ENCODE results near the gene SIGLEC12. TPM values are rescaled to one million over a fixed set of nuclear protein-coding genes. Genes with fewer than 3 reads are reported as not detected.

Gene SIGLEC12
- total and polyA plus RNA-seq, 5 donors from 2014 or later = 0.57 to 1.3 TPM; not detected in 3

DNA sequence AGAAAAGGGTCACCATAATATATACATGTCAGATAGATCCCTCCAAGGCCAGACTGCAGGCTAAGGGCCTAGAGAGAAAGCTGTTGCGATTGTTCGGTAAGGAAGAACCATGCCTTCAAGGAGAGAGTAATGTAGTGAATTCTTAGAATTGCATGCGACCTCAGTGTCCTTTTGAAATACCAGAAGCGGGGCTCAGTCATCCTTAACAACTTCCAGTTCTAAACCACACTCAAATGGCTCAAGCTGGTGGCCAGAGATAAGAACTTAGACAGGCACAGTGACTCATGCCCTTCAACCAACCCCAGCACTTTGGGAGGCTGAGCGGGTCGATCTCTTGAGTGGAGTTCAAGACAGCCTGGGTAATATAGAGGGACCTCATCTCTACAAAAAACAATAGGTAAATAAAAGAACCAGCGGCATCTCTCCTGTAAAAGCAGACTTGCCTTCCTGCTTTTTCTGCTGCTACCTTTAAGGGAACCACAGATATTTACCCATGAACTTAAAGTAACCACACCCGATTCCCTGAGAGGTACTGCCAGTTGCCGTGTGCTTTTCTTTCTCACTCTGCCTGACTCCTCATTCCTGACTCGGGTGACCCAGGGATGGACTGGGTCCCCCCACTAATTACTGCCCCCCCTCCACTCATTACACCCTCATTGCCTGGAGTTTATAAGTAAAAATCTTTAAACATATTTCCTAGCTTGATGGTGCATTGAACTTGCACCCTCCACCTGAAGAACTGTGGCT lies 45.2 kb upstream of the SIGLEC12 start:
- no peak for ATAC-seq (ENCODE audit: low read depth in 2 of 2)
- Histone ChIP-seq H3K27me3 (ENCODE audit: control insufficient read depth, insufficient read depth, low read length) (no peaks in the 10 kb centered on the region), H3K4me1 (ENCODE audit: control insufficient read depth, insufficient read depth, low read length, poor library complexity, severe bottlenecking) (no peaks in the 10 kb centered on the region), H3K9me3 (ENCODE audit: control insufficient read depth in 2 of 2, low read length in 2 of 2) (no peaks in the 10 kb centered on the region), H3K4me3 (ENCODE audit: low read depth, low read length) (no peak overlapping the region), H3K27ac (ENCODE audit: insufficient read depth, low read length, poor library complexity, severe bottlenecking) (no peak overlapping the region), H3K36me3 (ENCODE audit: control insufficient read depth, insufficient read depth, low read length) (no peaks in the 10 kb centered on the region)
- peak in 1 of 3 donors; percentile 1 for DNase-seq
- no peak overlapping the region for H3K27ac Mint-ChIP-seq
- H3K9me3 Mint-ChIP-seq = peaks cover 0 to 8% (median 0%) of the 10 kb centered on the region in 7 donors
- no peak overlapping the region for H3K4me3 Mint-ChIP-seq
- peaks cover 39% of the 10 kb centered on the region for H3K27me3 Mint-ChIP-seq
- H3K36me3 Mint-ChIP-seq = peaks cover 4% of the 10 kb centered on the region
- H3K4me1 Mint-ChIP-seq = peaks cover 0 to 11% (median 3%) of the 10 kb centered on the region in 4 donors

DNA sequence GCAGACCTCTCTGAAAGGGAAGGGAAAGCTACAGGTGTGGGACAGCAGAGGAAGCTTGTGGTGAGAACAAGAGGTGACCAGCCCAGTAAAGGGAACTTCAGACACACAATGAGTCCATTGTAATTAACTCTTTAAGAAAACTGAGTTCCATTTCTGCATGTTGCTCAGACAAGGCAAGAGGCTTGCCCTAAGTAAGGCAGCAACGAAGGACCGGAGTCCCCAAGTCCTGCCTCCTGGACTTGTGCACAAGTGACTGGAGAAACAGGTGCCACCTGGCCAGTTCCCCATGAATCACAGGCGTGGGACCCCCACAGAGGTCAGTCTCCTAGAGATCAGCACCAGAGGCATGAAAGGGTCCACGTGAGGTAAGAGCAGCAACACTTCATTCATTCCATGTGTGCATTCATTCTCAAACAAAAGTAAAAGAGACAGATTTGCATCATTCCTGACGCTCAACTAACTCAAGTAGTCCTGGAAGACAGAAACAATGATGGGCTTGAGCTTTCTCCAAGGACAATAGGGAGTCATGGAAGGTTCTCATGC lies 44.6 kb upstream of the SIGLEC12 start:
- no peak overlapping the region for H3K27ac ChIP-seq (ENCODE audit: insufficient read depth, low read length, poor library complexity, severe bottlenecking)
- H3K4me1 Mint-ChIP-seq = peaks cover 0 to 5% (median 2%) of the 10 kb centered on the region in 4 donors

DNA sequence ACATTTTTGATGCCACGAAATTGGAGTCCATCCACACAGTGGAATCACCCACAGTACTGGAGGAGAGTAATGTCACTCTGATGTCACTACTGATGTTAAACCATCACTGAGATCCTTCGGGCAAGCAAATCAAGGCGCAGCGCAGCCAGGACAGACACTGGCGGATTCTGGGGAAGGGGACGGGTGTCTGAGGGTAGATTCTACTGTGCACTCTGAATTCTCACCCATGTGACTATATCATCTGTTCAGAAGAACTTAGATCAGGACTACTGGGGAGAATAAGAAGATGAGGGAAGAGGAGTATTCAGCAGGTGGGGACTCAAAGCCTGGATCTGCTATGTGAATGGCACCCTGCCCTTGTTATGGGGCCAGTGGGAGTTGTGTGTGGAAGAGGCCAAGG lies 42.4 kb upstream of the SIGLEC12 start:
- peaks cover 0 to 6% (median 0%) of the 10 kb centered on the region in 7 donors for H3K9me3 Mint-ChIP-seq
- Histone ChIP-seq H3K4me1 (ENCODE audit: control insufficient read depth, insufficient read depth, low read length, poor library complexity, severe bottlenecking) (no peaks in the 10 kb centered on the region), H3K27me3 (ENCODE audit: control insufficient read depth, insufficient read depth, low read length) (no peaks in the 10 kb centered on the region), H3K27ac (ENCODE audit: insufficient read depth, low read length, poor library complexity, severe bottlenecking) (no peak overlapping the region), H3K9me3 (ENCODE audit: control insufficient read depth in 2 of 2, low read length in 2 of 2) (no peaks in the 10 kb centered on the region), H3K4me3 (ENCODE audit: low read depth, low read length) (no peak overlapping the region), H3K36me3 (ENCODE audit: control insufficient read depth, insufficient read depth, low read length) (no peaks in the 10 kb centered on the region)
- peaks cover 30% of the 10 kb centered on the region for H3K27me3 Mint-ChIP-seq
- peaks cover 0 to 5% (median 2%) of the 10 kb centered on the region in 4 donors for H3K4me1 Mint-ChIP-seq
- peak overlapping the region in 1 of 3 donors; percentile 79 for H3K27ac Mint-ChIP-seq
- ATAC-seq (ENCODE audit: low read depth in 2 of 2) = no peak
- H3K4me3 Mint-ChIP-seq = no peak overlapping the region
- DNase-seq = no peak
- no peaks in the 10 kb centered on the region for H3K36me3 Mint-ChIP-seq

More for the DNA sequence above, 44.6 kb upstream of the SIGLEC12 start:
- H3K27me3 Mint-ChIP-seq = peaks cover 34% of the 10 kb centered on the region
- H3K36me3 Mint-ChIP-seq = peaks cover 4% of the 10 kb centered on the region
- no peak for ATAC-seq (ENCODE audit: low read depth in 2 of 2)
- Histone ChIP-seq H3K36me3 (ENCODE audit: control insufficient read depth, insufficient read depth, low read length) (no peaks in the 10 kb centered on the region), H3K4me3 (ENCODE audit: low read depth, low read length) (no peak overlapping the region), H3K4me1 (ENCODE audit: control insufficient read depth, insufficient read depth, low read length, poor library complexity, severe bottlenecking) (no peaks in the 10 kb centered on the region), H3K9me3 (ENCODE audit: control insufficient read depth in 2 of 2, low read length in 2 of 2) (no peaks in the 10 kb centered on the region), H3K27me3 (ENCODE audit: control insufficient read depth, insufficient read depth, low read length) (no peaks in the 10 kb centered on the region)
- peaks cover 0 to 6% (median 0%) of the 10 kb centered on the region in 7 donors for H3K9me3 Mint-ChIP-seq
- no peak for DNase-seq
- H3K4me3 Mint-ChIP-seq = no peak overlapping the region
- no peak overlapping the region for H3K27ac Mint-ChIP-seq

DNA sequence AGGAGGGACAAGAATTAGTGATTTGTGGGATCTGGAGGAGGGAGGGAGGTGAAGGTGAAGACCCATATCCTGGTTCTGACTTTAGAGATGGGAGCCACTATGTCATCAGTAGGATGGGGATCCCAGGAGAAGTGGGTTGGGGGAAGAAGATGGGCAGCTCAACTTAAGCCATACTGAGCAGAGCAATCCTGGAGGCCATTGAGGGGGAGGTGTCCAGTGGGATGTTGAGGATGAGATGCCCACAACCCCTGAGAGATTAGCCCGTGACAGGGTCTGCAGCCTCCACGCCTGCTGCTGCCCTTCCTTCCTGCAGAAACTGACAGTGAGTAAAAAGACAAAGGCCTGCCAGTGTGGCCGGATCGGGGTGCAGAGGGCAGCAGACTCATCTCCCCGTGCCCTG lies 41.1 kb upstream of the SIGLEC12 start:
- no peak overlapping the region for H3K4me3 Mint-ChIP-seq
- no peak overlapping the region for H3K4me3 ChIP-seq (ENCODE audit: low read depth, low read length)
- no peaks in the 10 kb centered on the region for H3K9me3 ChIP-seq (ENCODE audit: control insufficient read depth in 2 of 2, low read length in 2 of 2)
- H3K27me3 ChIP-seq (ENCODE audit: control insufficient read depth, insufficient read depth, low read length) = peaks cover 3% of the 10 kb centered on the region
- peaks cover 0 to 5% (median 2%) of the 10 kb centered on the region in 4 donors for H3K4me1 Mint-ChIP-seq
- H3K36me3 Mint-ChIP-seq = no peaks in the 10 kb centered on the region
- no peak overlapping the region for H3K27ac ChIP-seq (ENCODE audit: insufficient read depth, low read length, poor library complexity, severe bottlenecking)
- DNase-seq (no peak), ATAC-seq (ENCODE audit: low read depth in 2 of 2) (no peak)
- no peaks in the 10 kb centered on the region for H3K4me1 ChIP-seq (ENCODE audit: control insufficient read depth, insufficient read depth, low read length, poor library complexity, severe bottlenecking)
- H3K36me3 ChIP-seq (ENCODE audit: control insufficient read depth, insufficient read depth, low read length) = no peaks in the 10 kb centered on the region
- no peak overlapping the region for H3K27ac Mint-ChIP-seq
- H3K27me3 Mint-ChIP-seq = peaks cover 26% of the 10 kb centered on the region
- peaks cover 0 to 6% (median 0%) of the 10 kb centered on the region in 7 donors for H3K9me3 Mint-ChIP-seq

DNA sequence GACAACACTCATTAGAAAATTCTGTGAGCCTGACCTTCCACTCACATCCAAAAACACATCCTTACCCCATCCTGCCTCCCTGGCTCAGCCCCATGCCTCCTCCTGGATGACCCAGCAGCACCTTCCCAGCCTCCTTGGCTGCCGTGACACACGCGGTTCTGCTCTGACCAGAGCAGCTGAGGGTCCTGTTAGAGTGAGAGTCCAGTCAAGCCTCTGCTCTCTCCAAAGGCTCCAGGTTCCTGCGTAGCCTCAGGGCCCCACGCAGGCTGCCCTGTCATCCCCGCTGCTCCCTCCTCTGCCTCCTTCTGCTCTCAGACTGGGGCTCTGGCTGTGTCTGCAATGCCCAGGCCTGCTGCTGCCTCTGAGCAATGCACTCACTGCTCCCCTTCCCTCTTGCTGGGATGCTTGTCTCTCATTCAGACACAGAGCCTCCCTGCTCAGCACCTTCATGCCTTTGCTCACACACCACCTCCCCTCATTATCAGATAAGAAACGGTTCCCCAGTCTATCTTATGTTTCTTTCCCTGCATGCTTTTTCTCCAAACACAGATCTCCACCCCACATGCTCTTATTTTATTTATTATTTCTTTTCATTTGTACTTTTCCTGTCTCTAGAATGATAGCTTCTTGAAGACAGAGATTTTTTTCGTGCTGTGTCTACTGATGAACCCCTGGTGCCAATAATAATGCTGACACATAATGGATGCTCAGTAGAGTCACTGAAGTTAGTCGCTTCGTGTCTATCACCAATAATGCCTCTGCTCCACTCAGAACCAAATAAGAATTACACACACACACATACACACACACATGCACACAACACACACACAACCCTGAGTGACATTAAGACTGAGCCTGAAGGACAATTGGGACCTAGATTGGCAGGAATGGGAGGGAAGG lies 40.1 kb upstream of the SIGLEC12 start:
- H3K9me3 ChIP-seq (ENCODE audit: control insufficient read depth in 2 of 2, low read length in 2 of 2) = no peaks in the 10 kb centered on the region
- H3K4me3 ChIP-seq (ENCODE audit: low read depth, low read length) = no peak overlapping the region
- no peak overlapping the region for H3K27ac ChIP-seq (ENCODE audit: insufficient read depth, low read length, poor library complexity, severe bottlenecking)
- Mint-ChIP-seq H3K27me3 (peaks cover 27% of the 10 kb centered on the region), H3K27ac (no peak overlapping the region), H3K36me3 (no peaks in the 10 kb centered on the region), H3K9me3 (peaks cover 0 to 9% (median under 1%) of the 10 kb centered on the region in 7 donors), H3K4me1 (peaks cover 0 to 4% (median 2%) of the 10 kb centered on the region in 4 donors), H3K4me3 (no peak overlapping the region)
- no peaks in the 10 kb centered on the region for H3K4me1 ChIP-seq (ENCODE audit: control insufficient read depth, insufficient read depth, low read length, poor library complexity, severe bottlenecking)
- no peaks in the 10 kb centered on the region for H3K36me3 ChIP-seq (ENCODE audit: control insufficient read depth, insufficient read depth, low read length)
- DNase-seq (no peak), ATAC-seq (ENCODE audit: low read depth in 2 of 2) (no peak)
- H3K27me3 ChIP-seq (ENCODE audit: control insufficient read depth, insufficient read depth, low read length) = peaks cover 3% of the 10 kb centered on the region

DNA sequence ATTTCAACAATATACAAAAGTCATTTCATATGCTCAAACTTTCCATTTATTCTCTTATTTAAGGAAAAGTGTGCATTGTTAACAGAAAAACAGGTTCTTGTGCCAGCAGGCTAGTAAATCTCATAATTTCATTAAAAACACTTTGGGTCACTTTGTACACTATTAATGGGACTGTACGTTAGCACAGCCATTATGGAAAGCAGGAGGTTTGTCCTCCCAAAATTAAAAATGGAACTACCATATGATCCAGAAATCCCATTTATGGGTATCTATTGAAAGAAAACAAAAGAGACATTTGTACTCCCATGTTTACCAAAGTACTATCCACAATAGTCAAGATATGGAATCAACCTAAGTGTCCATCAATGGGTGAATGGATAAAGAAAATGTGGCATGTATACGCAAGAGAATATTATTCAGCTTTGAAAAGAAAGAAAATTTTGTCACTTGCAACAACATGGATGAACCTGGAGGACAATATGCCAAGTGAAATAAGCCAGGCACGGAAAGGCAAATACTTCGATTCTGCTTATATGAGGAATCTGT lies 38.3 kb upstream of the SIGLEC12 start:
- Histone ChIP-seq H3K27me3 (ENCODE audit: control insufficient read depth, insufficient read depth, low read length) (peaks cover 3% of the 10 kb centered on the region), H3K9me3 (ENCODE audit: control insufficient read depth in 2 of 2, low read length in 2 of 2) (no peaks in the 10 kb centered on the region), H3K4me3 (ENCODE audit: low read depth, low read length) (no peak overlapping the region), H3K4me1 (ENCODE audit: control insufficient read depth, insufficient read depth, low read length, poor library complexity, severe bottlenecking) (no peaks in the 10 kb centered on the region), H3K27ac (ENCODE audit: insufficient read depth, low read length, poor library complexity, severe bottlenecking) (no peak overlapping the region), H3K36me3 (ENCODE audit: control insufficient read depth, insufficient read depth, low read length) (no peaks in the 10 kb centered on the region)
- Mint-ChIP-seq H3K4me3 (no peak overlapping the region), H3K9me3 (peaks cover 0 to 13% (median 5%) of the 10 kb centered on the region in 7 donors), H3K36me3 (no peaks in the 10 kb centered on the region), H3K4me1 (no peaks in the 10 kb centered on the region), H3K27ac (no peak overlapping the region), H3K27me3 (peaks cover 22% of the 10 kb centered on the region)
- DNase-seq = no peak
- no peak for ATAC-seq (ENCODE audit: low read depth in 2 of 2)

DNA sequence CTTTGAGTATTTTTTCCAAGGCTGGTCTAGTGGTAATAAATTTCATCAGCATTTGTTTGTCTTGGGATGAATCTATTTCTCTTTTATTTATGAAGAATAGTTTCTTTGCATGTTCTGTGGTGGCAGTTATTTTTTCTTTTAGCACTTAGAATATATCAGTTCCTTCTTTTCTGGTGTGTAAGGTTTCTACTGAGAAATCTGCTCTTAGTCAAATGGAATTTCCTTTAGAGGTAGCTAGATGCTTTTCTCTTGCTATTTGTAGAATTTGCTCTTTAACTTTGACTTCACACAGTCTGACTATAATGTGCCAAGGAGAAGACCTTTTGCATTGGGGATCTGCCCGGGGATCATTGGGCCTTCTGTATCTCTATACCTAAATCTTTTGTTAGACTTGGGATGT lies 33.9 kb upstream of the SIGLEC12 start:
- Histone ChIP-seq H3K4me1 (ENCODE audit: control insufficient read depth, insufficient read depth, low read length, poor library complexity, severe bottlenecking) (no peaks in the 10 kb centered on the region), H3K4me3 (ENCODE audit: low read depth, low read length) (no peak overlapping the region), H3K27me3 (ENCODE audit: control insufficient read depth, insufficient read depth, low read length) (peaks cover 3% of the 10 kb centered on the region), H3K36me3 (ENCODE audit: control insufficient read depth, insufficient read depth, low read length) (no peaks in the 10 kb centered on the region), H3K9me3 (ENCODE audit: control insufficient read depth in 2 of 2, low read length in 2 of 2) (no peaks in the 10 kb centered on the region), H3K27ac (ENCODE audit: insufficient read depth, low read length, poor library complexity, severe bottlenecking) (no peak overlapping the region)
- no peak for ATAC-seq (ENCODE audit: low read depth in 2 of 2)
- no peak overlapping the region for H3K4me3 Mint-ChIP-seq
- H3K36me3 Mint-ChIP-seq = no peaks in the 10 kb centered on the region
- H3K4me1 Mint-ChIP-seq = no peaks in the 10 kb centered on the region
- peaks cover 0 to 13% (median 5%) of the 10 kb centered on the region in 7 donors for H3K9me3 Mint-ChIP-seq
- no peak overlapping the region for H3K27ac Mint-ChIP-seq
- no peak for DNase-seq
- peaks cover 33% of the 10 kb centered on the region for H3K27me3 Mint-ChIP-seq

Data from CD4-positive, CD25-positive, alpha-beta regulatory T cell (primary cell).